B cell (primary cell): ENCODE data around the gene B4GALT5. TPM values are rescaled to one million over a fixed set of nuclear protein-coding genes. Genes with fewer than 3 reads are reported as not detected.
"Not testable (repeated sequence)": the region's sequence is repeated elsewhere in the genome, so short reads cannot be mapped to it uniquely, and the experiment has no call there.

ENCODE experiments used
- ATAC-seq: fragments of 200-7000 bp; cut with Tn5 transposase; one replicate; pipeline ENCODE4 v1.10.0; 2021; ENCODE audit warnings: low read depth, mild to moderate bottlenecking, moderate number of reproducible peaks, moderate library complexity
- CTCF ChIA-PET: fragments of 350-600 bp; sonication (Branson Sonifier 250); formaldehyde crosslinking; loops from one replicate; lab custom pipeline; 2021; ENCODE audit warnings: antibody characterized with exemption, inconsistent platforms; lab: Charles Lee
- POLR2A ChIA-PET: fragments of 350-600 bp; sonication (Branson Sonifier 250); formaldehyde crosslinking; loops from one replicate; lab custom pipeline; 2021; ENCODE audit warnings: antibody characterized with exemption; lab: Charles Lee
- DNase-seq: peaks from one replicate; pipeline ENCODE4 v3.0.0; 2013
- H2AFZ ChIP-seq: 2 replicates; pipeline ENCODE4 v1.6.1; 2012; ENCODE audit warnings: mild to moderate bottlenecking, low read depth, low read length; ENCODE audit not compliant: insufficient read depth, poor library complexity, severe bottlenecking
- H3K27ac ChIP-seq, 2 donors: 1 replicate in 1 of 2; 2 replicates in 1 of 2; pipeline ENCODE4 v1.5.1; 2012 to 2013; ENCODE audit warnings: low read length in 2 of 2, mild to moderate bottlenecking in 2 of 2, moderate library complexity in 1 of 2
- H3K27me3 ChIP-seq, 4 experiments: fragments of 200-600 bp in 1 of 4; sonication (generic) in 1 of 4; replicated peaks in 1 of 4; 1 replicate in 2 of 4; 2 replicates in 2 of 4; pipeline versions ENCODE4 v1.6.1 to v1.7.0; 2013 to 2016; ENCODE audit warnings: low read length in 3 of 4, mild to moderate bottlenecking in 2 of 4, mixed read lengths in 1 of 4, moderate library complexity in 1 of 4; ENCODE audit not compliant: insufficient read depth in 4 of 4, control insufficient read depth in 3 of 4; ENCODE audit errors: control extremely low read depth in 1 of 4
- H3K36me3 ChIP-seq, 2 experiments: replicated peaks in 1 of 2; 1 replicate in 1 of 2; 2 replicates in 1 of 2; pipeline versions ENCODE4 v1.6.1 to v1.7.1; 2013; ENCODE audit warnings: low read length in 1 of 2; ENCODE audit not compliant: insufficient read depth in 2 of 2, control insufficient read depth in 1 of 2; ENCODE audit errors: control extremely low read depth in 1 of 2, extremely low read depth in 1 of 2
- H3K4me1 ChIP-seq, 2 donors: fragments of 200-600 bp in 1 of 2; sonication (generic) in 1 of 2; 1 replicate in 1 of 2; 2 replicates in 1 of 2; pipeline versions ENCODE4 v1.5.1 to v1.6.1; 2013 to 2017; ENCODE audit warnings: low read length in 2 of 2; ENCODE audit not compliant: control insufficient read depth in 2 of 2, insufficient read depth in 2 of 2
- H3K4me2 ChIP-seq: replicated peaks from 2 replicates; pipeline ENCODE3; 2012; ENCODE audit warnings: mild to moderate bottlenecking, low read depth, low read length; ENCODE audit not compliant: poor library complexity, severe bottlenecking
- H3K4me3 ChIP-seq, 5 experiments: fragments of 200-600 bp in 1 of 5; sonication (generic) in 1 of 5; 1 replicate in 3 of 5; 2 replicates in 2 of 5; pipeline versions ENCODE4 v1.5.1 to v1.7.0; 2011 to 2016; ENCODE audit warnings: low read length in 4 of 5, mild to moderate bottlenecking in 4 of 5, low read depth in 2 of 5, control low read depth in 1 of 5, moderate library complexity in 1 of 5; ENCODE audit not compliant: insufficient read depth in 1 of 5; ENCODE audit errors: control extremely low read depth in 1 of 5, extremely low read depth in 1 of 5
- H3K79me2 ChIP-seq: fragments of 200-600 bp; sonication (generic); one replicate; pipeline ENCODE4 v1.6.0; 2016; ENCODE audit warnings: low read length; ENCODE audit not compliant: control insufficient read depth, insufficient read depth
- H3K9ac ChIP-seq: fragments of 200-600 bp; sonication (generic); 2 replicates; pipeline ENCODE4 v1.6.1; 2017; ENCODE audit warnings: mild to moderate bottlenecking, low read length, moderate library complexity
- H3K9me3 ChIP-seq, 3 donors: one replicate each; pipeline versions ENCODE4 v1.6.1 to v1.7.1; 2013; ENCODE audit warnings: low read length in 2 of 3; ENCODE audit not compliant: control insufficient read depth in 2 of 3, insufficient read depth in 1 of 3; ENCODE audit errors: control extremely low read depth in 1 of 3
- H4K20me1 ChIP-seq: 2 replicates; pipeline ENCODE4 v1.6.0; 2012; ENCODE audit warnings: mild to moderate bottlenecking, low read length; ENCODE audit not compliant: insufficient read depth, control insufficient read depth, poor library complexity, severe bottlenecking
- H3K27ac Mint-ChIP-seq: one replicate; pipeline ENCODE4 v1.8.0; 2021; ENCODE audit warnings: mixed read lengths
- H3K27me3 Mint-ChIP-seq: one replicate; pipeline ENCODE4 v1.8.0; 2021; ENCODE audit warnings: mixed read lengths
- H3K4me1 Mint-ChIP-seq: one replicate; pipeline ENCODE4 v1.8.0; 2021; ENCODE audit warnings: mixed read lengths
- H3K4me3 Mint-ChIP-seq: one replicate; pipeline ENCODE4 v1.8.0; 2021; ENCODE audit warnings: mixed read lengths
- H3K9me3 Mint-ChIP-seq: one replicate; pipeline ENCODE4 v1.8.0; 2022; ENCODE audit warnings: mixed read lengths; ENCODE audit not compliant: insufficient read depth
- EZH2 ChIP-seq: IDR thresholded peaks from 2 replicates; pipeline ENCODE4 v1.6.1; 2012; ENCODE audit warnings: borderline replicate concordance, low read depth, mild to moderate bottlenecking, moderate library complexity, low read length; ENCODE audit not compliant: insufficient read depth, poor library complexity, severe bottlenecking
- WGBS: methylation state at CpG from one replicate; pipeline ENCODE4 v1.1.5; 2013; ENCODE audit warnings: missing lambda C conversion rate; ENCODE audit not compliant: insufficient coverage; 5-methylcytosine and 5-hydroxymethylcytosine counted together
- intact Hi-C: fragments of 100-400 bp; cut with micrococcal nuclease; formaldehyde crosslinking; loops from one replicate; pipeline ENCODE4 v1.10.0; 2022
- polyA plus RNA-seq: library from polyadenylated mRNA; depleted of rRNA; stranded (reverse); fragments of >200 nt; gene quantifications from 2 replicates; pipeline ENCODE4 v1.2.3, GENCODE V29; 2012
- total RNA-seq, 2 donors: library from RNA; stranded (reverse); fragments of 120-200 nt in 1 of 2; gene quantifications; 1 replicate in 1 of 2; 2 replicates in 1 of 2; pipeline versions ENCODE4 v1.2.3 to v1.2.4, GENCODE V29; 2013 to 2022
- TF ChIP-seq, protein P1 (sequence below): fragments of 200-600 bp; IDR thresholded peaks from one replicate; pipeline ENCODE4 v1.8.0; 2022; ENCODE audit warnings: antibody characterized with exemption, mild to moderate bottlenecking

The B4GALT5 gene
- total and polyA plus RNA-seq, 2 donors (not counting 1 experiment from before 2014, with no cell fraction given), result 3.4 to 7.3 TPM

DNA sequence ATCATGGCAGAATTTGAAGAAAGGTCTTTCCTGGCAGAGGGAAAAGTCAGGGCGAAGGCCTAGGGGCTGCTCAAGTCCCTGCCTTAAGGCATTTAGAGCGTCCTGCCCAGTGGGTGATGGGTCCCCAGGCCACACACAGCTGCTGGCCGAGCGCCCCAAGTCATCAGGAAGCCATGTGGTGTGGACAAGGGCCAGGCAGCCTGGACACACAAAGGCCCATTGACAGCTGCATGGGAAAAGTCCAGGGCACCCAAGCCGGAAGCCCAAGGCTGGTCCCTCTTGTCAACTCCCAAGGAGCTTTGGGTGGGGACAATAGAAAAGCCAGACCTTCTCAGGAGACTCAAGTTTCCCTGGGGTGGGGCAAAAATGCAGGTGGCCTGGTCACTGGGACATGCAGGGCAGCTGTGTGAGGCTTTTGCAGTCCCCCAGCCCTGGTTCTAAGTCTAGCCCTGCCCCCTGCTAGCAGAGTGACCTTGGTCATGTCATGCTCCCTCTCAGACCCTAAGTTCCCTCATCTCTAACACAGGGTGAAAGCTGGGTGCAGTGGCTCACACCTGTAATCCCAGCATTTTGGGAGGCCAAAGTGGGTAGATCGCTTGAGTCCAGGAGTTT lies 101.4 kb downstream of the B4GALT5 start:
- Mint-ChIP-seq H3K4me1 (peaks cover 18% of the 10 kb centered on the region), H3K9me3 (no peaks in the 10 kb centered on the region), H3K27me3 (peaks cover 14% of the 10 kb centered on the region), H3K4me3 (no peak overlapping the region), H3K27ac (no peak overlapping the region)
- intact Hi-C loops, result loop anchor here (5.0 kb wide), 1 partner anchor 100 kb away; the partner anchor contains the start of gene B4GALT5
- Histone ChIP-seq H3K9ac (no peak overlapping the region), H4K20me1 (no peaks in the 10 kb centered on the region), H3K27me3 (peaks cover 0 to 27% (median 8%) of the 10 kb centered on the region in 4 experiments), H3K9me3 (no peaks in the 10 kb centered on the region), H2AFZ (no peak overlapping the region), H3K27ac (no peak overlapping the region), H3K4me1 (peaks cover 14 to 20% of the 10 kb centered on the region in 2 donors), H3K79me2 (no peaks in the 10 kb centered on the region), H3K36me3 (no peaks in the 10 kb centered on the region), H3K4me2 (no peak overlapping the region), H3K4me3 (no peak overlapping the region)
- CTCF ChIA-PET, result interaction anchor here (0.6 to 12.2 kb wide), 23 partner anchors 9 to 1391 kb away, joined by 3 to 241 read pairs (median 3); no protein-coding TSS in a partner anchor
- POLR2A ChIA-PET, result interaction anchor here (0.6 kb wide), 1 partner anchor 424 kb away, joined by 5 read pairs; the partner anchor contains the start of gene STAU1
- DNase-seq, result no peak
- WGBS, result over 99% methylated on average over 6 of the region's 6 CpGs
- no peak for TF ChIP-seq EZH2
- TF ChIP-seq, protein P1, sequence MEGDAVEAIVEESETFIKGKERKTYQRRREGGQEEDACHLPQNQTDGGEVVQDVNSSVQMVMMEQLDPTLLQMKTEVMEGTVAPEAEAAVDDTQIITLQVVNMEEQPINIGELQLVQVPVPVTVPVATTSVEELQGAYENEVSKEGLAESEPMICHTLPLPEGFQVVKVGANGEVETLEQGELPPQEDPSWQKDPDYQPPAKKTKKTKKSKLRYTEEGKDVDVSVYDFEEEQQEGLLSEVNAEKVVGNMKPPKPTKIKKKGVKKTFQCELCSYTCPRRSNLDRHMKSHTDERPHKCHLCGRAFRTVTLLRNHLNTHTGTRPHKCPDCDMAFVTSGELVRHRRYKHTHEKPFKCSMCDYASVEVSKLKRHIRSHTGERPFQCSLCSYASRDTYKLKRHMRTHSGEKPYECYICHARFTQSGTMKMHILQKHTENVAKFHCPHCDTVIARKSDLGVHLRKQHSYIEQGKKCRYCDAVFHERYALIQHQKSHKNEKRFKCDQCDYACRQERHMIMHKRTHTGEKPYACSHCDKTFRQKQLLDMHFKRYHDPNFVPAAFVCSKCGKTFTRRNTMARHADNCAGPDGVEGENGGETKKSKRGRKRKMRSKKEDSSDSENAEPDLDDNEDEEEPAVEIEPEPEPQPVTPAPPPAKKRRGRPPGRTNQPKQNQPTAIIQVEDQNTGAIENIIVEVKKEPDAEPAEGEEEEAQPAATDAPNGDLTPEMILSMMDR, result no peak
- ATAC-seq, result no peak

DNA sequence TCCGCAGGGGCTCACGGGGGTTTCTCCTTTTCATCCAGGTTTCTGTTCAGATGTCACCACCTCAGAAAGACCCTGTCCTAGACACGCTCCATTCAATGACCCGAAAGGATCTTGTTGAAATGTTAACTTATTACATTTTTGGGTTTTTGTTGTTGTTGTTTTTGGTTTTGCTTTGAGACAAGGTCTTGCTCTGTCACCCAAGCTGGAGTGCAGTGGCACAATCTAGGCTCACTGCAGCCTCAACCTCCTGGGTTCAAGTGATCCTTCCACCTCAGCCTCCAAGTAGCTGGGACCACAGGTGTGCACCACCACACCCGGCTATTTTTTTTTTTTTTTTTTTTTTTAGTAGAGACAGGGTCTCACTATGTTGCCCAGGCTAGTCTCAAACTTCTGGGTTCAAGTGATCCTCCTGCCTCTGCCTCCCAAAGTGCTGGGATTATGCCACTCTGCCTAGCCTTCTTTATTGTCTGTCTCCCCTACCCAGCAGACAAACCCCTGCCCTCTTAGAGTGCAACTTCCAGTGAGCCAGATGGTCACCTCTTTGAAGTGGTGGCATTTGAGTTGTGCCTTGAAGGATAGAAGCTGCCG lies 102.0 kb downstream of the B4GALT5 start:
- Histone ChIP-seq H3K27me3 (peaks cover 0 to 27% (median 8%) of the 10 kb centered on the region in 4 experiments), H3K9ac (peak overlapping the region; percentile 34), H3K4me1 (peaks cover 14 to 20% of the 10 kb centered on the region in 2 donors), H2AFZ (peak overlapping the region; percentile 52), H3K4me3 (peak overlapping the region in 2 of 5 experiments; percentile 15), H3K4me2 (peak overlapping the region; percentile 73)
- POLR2A ChIA-PET, H3K4me3 Mint-ChIP-seq, ATAC-seq, DNase-seq, H3K79me2 ChIP-seq, H3K27ac Mint-ChIP-seq, H3K27ac ChIP-seq, H4K20me1 ChIP-seq, H3K36me3 ChIP-seq, H3K9me3 Mint-ChIP-seq, H3K9me3 ChIP-seq: not testable (repeated sequence)
- Mint-ChIP-seq H3K4me1 (peaks cover 18% of the 10 kb centered on the region), H3K27me3 (peaks cover 14% of the 10 kb centered on the region)
- 49% methylated on average over 4 of the region's 6 CpGs for WGBS
- CTCF ChIA-PET, result interaction anchor here (0.6 to 12.2 kb wide), 23 partner anchors 10 to 1785 kb away, joined by 3 to 241 read pairs (median 3); no protein-coding TSS in a partner anchor
- intact Hi-C loops, result loop anchor here (1.0 to 5.0 kb wide), 4 partner anchors 101 to 317 kb away; partner anchors contain the start of gene B4GALT5
